CD4-positive, alpha-beta T cell treated with Interferon alpha-2 for 1 hour (primary cell): ENCODE measurements around the gene GARS1.
"Not testable (repeated sequence)": the region's sequence is repeated elsewhere in the genome, so short reads cannot be mapped to it uniquely, and the experiment has no call there.

Experiments used
- DNase-seq, 2 donors: peaks; one replicate each; pipeline ENCODE4 v3.0.0-alpha.2; 2020 to 2022

The GARS1 gene

DNA sequence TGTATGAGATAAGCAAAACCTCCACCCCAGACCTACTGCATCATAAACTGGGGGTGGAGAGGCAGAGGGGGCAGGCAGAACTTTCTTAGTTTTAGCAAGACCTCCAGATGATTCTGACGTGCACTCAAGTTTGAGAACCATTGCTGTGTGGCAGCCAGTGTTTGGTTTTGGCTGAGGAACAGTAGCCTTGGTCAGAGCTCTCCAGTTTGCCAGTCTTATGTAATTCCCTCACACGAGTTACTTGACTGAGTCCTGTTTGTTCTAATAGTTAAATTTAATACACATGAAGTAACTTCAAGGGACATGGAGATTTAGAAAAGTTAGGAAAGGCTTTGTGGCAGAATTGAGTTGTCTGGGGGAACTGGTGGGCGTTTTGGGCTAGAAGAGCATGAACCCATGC, 38.5 kb downstream of the GARS1 start:
- DNase-seq, result no peak

DNA sequence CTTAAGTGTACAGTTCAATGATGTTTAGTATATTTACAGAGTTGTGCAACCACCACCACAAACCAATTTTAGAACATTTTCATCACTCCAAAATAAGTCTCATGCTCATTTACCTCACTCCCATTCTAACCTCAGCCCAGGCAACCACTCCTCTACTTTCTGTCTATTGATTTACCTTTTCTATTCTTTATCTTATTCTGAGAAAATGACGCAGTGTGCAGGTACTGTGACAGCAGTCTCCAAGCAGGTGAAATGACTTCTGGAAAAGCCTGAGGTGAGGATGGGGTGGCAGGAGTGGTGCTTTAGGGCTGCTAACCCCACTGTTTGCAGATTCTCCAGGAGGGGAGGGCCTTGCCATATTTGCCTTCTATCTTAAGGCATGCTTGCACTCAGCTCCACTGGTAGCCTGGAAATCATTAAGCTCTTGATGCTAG, 39.5 kb downstream of the GARS1 start:
- DNase-seq, result no peak

DNA sequence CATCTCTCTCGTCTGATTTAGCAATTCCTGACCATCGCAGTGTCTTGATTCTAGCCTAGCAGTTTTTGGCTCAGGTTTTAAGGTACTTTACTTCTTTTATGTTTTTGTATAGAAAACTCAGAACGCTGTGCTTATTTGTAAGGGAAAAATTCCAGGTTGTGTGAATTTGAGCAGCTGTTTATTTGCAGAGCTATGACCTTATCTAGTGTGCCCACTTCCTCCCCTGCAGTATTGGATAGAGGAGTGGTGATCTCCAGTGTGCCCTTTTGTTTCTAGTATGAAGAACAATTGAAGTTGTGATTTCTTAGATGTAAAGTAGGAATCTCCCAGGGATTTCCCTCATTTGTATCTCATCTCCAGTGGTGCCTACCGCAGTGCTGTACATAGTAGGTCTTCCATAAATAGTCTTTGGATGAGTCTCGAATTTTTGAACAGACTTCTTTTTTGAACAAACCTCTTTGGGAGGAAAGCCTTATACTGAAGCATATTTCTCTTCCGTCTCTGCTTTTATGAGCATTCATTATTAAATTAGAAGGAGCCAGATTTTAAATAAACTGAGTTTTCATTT, 40.0 kb downstream of the GARS1 start:
- no peak for DNase-seq

DNA sequence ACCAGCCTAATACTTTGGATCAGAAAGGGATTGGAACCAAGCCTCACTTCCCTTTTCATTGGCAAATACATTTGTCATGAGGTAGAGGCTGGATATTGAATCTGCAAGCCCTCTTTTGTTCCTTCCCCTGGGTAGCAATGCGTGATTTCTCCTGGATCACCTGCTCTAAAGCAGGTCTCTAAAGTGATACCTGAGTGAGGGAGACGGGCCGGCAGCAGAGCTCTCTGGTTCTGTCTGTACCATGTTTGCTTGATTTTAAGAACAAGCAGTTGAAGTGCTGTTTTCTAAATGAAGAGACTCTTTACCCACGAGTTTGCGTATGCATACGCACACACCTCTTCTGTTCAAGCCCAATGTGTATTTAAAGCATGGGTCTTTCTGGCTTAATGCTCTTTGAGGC, 41.1 kb downstream of the GARS1 start:
- DNase-seq, result no peak

DNA sequence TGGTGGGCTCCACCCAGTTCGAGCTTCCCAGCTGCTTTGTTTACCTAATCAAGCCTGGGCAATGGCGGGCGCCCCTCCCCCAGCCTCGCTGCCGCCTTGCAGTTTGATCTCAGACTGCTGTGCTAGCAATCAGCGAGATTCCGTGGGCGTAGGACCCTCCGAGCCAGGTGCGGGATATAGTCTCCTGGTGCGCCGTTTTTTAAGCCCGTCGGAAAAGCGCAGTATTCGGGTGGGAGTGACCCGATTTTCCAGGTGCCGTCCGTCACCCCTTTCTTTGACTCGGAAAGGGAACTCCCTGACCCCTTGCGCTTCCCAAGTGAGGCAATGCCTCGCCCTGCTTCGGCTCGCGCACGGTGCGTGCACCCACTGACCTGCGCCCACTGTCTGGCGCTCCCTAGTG, 47.6 kb downstream of the GARS1 start:
- not testable (repeated sequence) for DNase-seq

DNA sequence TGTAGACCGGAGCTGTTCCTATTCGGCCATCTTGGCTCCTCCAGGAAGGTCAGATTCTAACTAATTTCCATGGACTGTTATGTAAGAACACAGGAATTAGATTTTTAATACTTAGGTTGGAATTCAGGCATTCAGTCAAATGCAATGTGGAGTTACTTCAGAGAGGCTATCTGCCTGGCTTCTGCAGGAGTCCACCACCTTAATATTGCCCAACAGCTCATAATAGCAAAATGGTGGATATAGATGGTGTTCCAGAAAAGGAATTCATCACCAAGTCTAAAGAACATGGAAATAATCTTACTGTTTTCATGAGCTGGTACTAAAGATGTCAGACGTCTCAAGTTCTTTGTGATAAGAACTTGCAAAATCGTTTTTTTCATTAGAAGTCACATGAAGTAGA, 48.1 kb downstream of the GARS1 start:
- no peak for DNase-seq

DNA sequence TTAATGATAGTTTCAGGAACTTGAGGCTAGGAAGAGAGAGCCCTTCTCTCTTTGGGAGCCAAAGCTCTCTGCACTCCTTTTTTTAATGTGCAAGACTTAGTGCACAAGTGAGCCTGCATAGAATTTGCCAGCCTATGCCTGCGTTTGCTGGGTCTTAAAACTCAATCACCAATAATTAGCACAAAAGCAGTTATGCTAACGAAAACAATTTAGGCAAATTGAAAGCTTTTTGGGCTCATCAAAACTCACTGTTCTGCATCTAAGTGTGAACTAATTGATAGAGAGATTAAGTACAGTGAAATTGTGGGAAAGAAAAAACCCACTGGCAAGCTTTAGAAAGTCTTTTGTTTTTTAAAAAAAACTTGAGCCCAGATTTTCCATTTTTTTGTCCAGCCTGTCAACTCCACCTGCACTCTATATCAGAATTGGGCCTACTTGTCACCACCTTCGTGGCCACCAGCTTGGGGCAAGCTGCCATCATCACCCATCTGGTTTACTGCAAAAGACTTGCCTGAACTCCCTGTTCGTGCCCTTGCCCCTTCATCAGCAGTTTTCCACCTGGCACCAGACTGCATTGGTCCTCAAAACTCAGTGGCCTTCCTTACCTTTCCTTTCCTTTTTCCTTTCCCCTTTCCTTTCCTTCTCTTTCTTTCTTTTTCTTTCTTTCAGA, 49.7 kb downstream of the GARS1 start:
- no peak for DNase-seq

DNA sequence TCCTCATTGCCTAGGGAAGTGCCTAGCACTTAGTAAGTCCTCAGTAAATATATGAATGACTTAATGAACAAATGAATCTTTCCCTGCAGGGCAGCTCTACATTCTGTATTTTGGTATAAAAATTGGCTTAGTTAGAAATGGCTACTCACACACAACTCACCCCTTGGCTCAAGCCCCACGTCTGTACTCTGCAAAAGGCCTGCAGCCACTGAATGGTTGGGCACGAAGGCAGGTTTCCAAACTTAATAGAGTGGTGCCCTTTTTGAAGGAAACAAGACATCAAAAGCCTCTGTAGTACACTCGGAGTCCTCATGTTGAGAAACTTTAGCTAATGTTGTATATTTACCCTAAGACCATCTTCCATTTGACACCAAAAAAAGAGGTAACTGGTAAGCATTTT, 51.0 kb downstream of the GARS1 start:
- no peak for DNase-seq

DNA sequence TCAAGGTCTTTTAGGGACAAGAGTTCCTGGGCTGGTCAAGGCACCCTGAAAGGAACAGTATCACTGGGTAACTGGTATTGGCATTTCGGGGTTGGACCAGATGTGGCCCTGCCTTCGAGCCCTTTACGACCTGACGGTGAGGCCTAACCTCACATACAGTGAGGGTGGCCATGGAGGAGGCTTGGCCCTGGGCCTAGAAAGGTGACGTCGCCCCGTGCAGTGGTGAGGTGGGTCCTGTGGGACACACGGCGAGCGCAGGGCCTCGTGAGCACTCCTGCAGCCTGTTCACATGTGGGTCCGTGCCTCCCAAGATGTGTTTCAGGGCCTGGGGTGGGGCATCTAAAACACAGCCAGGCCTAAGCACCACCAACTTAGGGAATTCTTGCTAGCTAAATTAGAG, 51.5 kb downstream of the GARS1 start:
- no peak for DNase-seq

DNA sequence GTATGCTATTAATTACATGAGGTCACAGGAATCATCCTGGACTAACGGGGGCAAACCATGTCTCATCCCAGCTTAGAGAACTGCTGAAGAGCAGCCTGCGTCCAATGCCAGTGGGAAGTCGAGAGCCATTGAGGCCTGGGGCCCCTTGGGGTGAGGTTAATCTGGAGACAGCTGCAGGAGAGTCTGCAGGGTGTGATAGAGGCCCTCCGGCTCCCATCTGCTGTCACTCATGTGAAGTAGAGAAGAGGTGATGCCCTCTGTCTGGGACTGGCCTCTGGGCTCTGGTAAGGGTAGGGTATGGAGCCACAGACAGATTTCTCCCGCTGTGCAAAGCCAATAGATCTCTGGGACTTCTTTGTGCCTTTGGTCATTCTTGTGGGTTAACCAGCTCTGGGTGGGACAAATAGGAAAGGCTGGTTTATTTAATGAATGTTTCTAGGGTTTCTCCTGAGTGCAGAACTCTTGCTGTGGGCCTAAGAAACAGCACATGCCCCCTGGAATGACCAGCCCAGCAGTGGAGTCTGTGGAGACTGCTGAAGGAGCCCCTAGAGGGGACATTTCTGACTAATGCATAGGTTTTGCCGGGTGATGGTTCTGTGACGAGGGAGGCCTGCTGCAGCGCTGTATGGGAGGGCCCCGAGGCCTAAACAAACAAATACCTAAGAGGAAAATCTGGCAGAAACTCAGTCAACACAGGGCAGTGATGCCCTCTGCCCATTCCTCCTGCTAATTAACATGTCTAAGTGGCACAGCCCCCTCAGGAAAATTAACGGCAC, 53.1 kb downstream of the GARS1 start:
- DNase-seq, result no peak

DNA sequence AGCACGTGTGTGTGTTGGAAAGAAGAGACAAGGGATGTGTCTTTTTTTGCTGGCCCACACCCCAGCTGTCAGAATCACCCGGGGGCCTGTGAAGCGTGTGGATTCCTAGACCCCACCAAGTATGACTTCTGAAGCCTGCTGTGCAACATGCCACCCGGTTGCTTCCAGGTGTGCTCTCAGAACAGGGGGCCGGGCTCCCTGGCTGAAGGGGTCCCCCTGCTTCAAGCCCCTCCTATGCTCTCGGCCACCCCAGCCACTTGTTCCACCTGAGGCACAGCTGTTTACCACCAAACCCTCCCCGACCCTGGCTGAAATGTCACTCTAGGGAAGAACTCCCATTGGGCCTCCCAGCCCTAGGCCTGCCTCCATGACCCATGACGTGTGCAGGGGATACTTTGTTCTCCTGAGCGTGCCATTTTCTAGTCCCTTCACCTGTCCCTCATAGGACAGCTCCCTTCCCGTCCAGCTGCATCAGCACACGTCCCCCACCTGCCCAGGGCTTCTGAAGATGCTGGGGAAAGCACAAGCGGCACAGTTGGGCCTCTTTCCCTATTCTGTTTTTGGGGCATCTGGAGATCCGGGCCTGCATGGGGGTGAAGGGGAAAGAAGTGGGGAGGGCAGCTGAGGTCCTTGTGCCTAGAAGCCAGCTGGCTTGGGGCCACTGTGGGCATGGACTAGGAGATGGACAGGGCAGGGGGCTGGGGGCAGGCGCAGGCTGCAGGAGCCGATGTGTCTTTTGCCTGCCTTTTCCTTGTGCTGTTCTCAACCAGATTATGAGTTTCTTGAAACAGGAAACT, 54.3 kb downstream of the GARS1 start:
- no peak for DNase-seq

DNA sequence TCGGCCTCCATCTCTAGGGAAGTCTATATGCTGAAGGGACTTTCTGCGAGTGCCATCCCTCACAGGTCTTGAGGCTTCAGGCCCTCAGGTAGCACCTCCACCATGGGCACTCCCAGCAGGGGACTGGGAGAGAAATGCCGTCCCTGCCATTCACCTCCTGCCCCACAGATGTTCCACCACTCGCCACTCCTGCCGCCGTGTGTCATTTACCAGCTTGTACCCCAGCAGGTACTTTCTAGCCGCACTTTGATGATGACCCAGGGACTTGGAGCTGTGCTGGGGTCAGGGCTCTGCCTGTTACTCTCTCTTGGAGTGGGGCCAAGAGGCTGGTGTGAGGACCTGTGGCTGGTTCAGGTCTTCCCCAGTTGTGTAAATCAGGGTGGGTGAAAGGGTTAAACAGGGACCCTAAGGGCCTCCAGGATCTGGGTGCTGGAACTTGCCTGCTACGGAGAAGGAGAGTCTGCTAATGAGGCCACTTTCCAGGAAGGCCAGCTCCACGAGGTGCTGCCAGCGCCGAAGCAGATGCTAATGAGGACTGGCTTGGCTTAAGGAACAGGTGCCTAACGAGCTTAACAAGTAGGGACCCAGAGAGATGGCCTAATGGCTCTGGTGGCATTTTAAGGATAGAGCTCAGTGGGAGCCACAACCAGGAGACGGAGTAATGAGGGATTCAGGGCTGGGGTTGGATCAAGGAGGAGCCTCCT, 55.2 kb downstream of the GARS1 start:
- no peak for DNase-seq

DNA sequence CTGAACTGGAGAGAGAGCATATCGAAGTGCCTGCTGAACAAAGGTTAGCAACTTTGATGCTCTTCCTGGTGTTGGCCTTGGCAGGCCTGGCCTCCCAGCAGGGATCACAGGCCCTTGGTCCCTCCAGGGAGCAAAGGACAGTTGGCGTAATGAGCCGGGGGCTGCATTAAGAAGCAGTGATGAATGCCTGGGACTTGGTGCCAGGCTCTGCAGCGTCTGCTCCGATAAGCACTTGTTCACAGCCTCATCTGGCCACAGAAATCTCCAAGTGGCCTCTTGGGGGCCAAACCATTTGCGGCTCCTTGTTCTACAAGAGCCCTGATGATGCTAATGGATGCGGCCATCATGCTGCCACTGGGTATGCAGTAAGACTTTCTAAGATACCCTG, 55.7 kb downstream of the GARS1 start:
- no peak for DNase-seq

DNA sequence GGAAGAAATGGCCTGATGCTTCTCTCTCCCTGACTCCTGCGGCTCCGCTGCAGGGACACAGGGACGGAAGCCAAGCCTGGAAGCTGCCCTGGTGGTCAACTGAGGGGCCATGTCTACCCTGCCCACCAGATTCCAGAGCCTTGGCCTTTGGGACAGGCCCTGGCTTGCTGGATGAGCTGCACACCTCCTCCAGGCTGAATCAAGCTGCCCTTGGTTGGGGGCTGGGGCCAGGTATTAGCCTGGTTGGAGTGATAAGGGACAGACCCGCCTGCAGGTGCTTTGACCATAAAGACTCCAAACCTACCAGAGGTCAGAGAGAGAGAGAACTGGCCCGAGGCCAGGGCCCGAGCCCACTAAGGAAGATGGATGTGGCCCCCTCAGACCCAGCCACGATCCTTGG, 57.5 kb downstream of the GARS1 start:
- DNase-seq, result no peak

DNA sequence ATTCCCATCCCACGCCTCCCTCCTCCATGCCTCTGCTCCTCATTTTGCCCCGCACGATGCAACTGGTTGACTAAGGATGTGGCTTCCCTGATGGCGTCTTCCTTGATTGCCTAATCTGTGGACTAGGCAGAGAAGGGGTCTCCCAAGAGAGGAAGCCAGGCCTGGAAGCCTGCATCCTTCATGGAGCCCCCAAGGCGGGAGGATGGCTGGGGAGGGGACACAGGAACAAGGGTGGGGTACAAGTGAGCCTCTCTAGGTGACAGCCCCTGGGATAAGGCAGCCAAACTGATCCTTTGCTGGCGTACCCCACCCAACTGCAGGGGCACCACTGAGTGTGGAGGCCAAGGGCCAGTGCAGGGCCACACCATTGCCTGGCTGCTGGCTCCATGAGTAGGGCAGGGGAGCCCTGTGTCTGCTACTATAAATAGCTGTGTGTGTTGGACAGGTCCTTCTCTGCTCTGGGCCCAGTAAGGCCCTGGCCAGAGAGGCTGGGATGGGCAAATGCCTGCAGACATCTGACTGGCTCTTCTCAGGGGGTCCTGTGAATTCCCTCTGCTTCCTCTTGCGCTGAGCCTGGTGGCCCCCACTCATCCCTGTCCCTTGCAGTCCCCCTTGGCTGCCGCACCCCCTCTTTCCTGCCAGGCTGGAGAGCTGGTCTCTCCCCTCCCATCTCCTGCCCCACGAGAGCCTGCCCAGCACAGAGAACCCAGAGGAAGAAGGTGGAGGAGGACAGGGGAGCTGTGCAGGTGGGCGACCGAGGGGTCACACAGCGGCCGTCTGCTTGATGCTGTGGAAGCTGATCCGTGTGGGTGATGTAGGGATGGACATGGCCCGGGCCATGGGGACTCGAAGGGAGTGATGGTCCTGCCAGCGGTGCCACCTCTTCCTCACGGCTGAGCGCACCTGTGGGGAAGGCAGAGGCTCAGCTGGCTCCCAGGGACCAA, 58.3 kb downstream of the GARS1 start:
- DNase-seq, result no peak

DNA sequence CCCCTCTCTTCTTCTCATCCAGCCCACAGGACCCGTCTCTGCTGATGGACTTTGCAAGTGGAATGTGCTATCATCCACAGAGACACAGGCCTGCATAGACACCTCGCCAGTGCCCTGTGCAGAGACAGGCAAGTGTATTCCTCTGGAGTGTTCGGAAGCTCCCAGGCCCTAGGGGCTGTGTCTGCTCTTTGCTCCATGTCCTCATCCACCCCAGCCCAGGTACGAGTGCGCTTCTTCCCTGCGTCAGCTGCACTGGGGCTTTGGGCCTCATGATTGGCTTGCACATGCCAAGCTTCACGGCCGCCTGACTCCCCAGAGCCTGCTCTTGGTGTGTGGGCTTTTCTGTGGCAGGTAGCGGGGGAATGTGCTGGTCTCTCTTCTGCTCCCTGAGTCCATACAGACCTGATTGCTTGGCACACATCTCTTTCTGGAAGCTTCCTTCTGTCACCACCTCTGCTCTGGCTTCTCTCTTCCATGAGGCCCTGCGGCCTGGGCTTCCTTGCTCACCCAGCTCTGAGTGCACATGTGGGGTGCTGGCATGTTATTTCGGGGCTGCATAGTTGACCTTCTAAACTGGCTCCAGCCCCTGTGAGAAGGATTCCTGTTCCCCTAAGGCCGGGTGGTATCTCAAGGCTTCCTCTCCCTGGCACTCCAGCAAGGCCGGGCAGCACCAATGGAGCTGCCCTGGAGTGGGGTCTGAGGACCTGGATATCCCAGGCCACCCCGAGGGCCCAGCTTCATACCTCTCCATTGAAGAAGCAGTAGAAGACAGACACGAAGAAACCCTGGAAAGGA, 59.8 kb downstream of the GARS1 start:
- DNase-seq, result no peak

DNA sequence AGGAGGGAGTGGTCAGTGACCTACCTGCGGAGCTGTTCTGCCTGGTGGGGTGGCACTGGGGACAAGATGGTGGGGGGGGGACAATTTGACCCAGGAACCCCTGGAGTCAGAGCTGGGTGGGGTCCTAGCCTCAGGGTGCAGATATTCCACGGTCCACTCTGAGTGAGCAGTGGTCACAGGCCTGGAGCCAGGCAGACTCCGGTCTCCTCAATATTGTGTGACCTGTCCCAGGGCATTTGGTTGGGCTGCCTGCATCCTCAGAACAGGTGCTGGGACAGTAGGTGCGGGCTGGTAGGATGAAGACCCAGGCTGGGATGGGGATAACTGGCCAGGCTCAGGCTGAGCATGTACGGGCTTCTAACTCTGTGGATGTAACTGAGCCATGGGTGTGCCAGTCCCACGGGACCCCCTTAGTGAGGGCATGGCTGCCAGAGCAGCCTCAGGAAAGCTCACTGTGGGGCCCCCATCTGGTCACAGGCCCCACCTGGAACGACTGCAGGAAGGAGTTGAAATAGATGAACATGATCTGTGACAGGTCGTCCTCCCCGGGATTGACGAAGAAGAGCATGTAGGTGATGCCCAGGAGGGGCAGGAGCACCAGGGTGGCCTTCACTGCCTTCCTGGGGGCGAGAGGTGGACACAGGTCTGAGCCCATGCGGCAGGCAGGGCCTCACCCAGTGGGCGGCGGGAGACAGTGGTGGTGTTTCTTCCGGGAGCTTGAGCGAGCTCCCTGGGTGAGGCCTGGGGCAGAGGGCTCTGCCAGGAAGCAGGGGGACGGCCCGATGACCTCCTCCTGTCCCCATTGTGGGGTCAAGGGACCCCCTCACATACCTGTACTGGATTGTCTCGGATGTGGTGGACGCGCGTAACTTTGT, 60.7 kb downstream of the GARS1 start:
- DNase-seq, result no peak

DNA sequence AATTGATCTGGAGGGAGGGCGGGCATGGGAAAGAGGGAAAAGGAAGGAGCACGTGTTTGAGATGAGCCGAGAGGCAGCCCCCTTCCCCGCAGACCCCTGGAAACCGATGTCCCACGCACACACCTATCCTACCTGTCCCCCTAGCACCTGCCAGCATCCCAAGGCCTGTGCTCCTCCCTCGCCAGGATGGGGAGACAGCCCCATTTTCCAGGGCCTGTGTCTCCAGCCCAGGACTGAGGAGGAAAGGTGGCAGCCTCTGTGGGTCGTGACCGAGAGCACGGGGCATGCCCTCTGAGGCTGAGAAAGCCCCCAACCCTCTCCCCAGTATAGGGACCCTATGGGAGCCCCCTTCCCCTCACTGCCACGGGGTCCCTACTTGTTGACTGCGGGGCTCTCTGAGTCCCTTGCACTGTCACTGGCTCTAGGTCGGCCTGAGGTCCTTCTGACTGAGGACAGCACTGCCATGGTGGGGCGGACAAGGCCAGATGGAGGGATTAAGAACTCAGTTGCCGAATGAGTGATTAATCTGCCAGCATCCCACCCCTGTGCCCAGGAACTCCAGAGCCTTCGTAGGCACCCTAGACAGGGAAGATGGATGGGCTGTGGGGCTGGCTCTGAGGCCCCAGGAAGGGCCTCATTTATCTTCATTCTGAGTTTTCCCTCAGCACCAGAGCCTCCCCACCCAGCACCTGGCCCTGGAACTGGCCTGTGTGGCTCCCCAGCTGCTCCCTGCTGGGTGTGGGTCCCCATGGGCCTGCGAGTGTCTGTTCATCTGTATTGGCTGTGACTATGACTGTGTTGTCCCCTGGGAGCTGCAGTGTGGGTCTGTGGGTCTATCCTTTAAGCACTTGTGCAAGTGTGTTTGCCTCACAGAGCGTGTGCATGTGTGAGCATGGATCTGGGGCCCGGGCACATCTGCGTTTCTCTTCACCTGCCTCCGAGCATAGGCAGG, 61.6 kb downstream of the GARS1 start:
- no peak for DNase-seq

DNA sequence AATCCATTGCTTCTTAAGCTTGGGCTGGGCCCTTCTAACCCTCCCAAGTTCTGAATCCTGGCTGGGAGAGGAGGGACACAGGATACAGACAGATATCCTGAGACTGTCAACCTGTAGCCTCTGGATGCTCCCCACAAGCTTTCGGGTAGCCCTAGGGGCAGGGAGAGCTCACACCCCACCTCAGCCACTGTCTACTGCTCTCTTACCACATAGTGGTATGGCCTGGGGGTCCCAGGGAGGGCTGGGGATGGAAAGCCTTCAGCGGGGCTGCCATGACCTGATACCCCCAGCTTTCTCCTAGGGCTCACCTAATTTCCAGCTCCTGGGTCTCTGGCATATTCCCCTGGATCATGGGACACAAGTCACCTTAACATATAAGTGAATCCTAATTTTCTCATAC, 62.5 kb downstream of the GARS1 start:
- no peak for DNase-seq
